ENCODE results near the gene ARHGEF16. TPM values are rescaled to one million over a fixed set of nuclear protein-coding genes. Genes with fewer than 3 reads are reported as not detected.

Gene ARHGEF16
- total and polyA plus RNA-seq, 11 donors = 0.31 to 1.4 (median 0.51) TPM

GRCh38 chr1:3409366-3410141, 44.9 kb upstream of the ARHGEF16 start:
- peaks cover 0 to 18% (median 0%) of the 10 kb centered on the region in 12 donors for H3K4me1 ChIP-seq
- 72 to 78% (median 73%) methylated on average over 18 to 19 of the region's 19 CpGs for WGBS, 4 donors
- no peak overlapping the region for H3K4me3 ChIP-seq
- DNase-seq (no peak), ATAC-seq (no peak)
- H3K9me3 ChIP-seq = no peaks in the 10 kb centered on the region
- TF ChIP-seq CTCF (IDR thresholded peaks at IDR 0.05) (no peak), POLR2A (IDR thresholded peaks at IDR 0.05) (no peak)
- no peaks in the 10 kb centered on the region for H3K27me3 ChIP-seq
- intact Hi-C loops (cut with DNase I) = loop anchor here in 8 of 10 donors (1.0 to 10.0 kb wide), 12 partner anchors 59 to 397 kb away; partner anchors contain the start of gene PRDM16 (in 1 of the 8)
- H3K27ac ChIP-seq = no peak overlapping the region
- peaks cover 0 to 19% (median 0%) of the 10 kb centered on the region in 9 donors for H3K36me3 ChIP-seq

GRCh38 chr1:3410142-3410925, 44.1 kb upstream of the ARHGEF16 start:
- peak; percentile 73 to 90 (median 81) for ATAC-seq
- H3K27me3 ChIP-seq = no peaks in the 10 kb centered on the region
- H3K9me3 ChIP-seq = no peaks in the 10 kb centered on the region
- intact Hi-C loops (cut with DNase I) = loop anchor here in 6 of 10 donors (1.0 to 10.0 kb wide), 9 partner anchors 60 to 398 kb away; partner anchors contain the start of gene PRDM16 (in 1 of the 6)
- peak overlapping the region in 1 of 12 donors; percentile 11 for H3K27ac ChIP-seq
- peak in 4 of 5 donors; percentile 64 to 78 (median 67) for DNase-seq
- TF ChIP-seq POLR2A (IDR thresholded peaks at IDR 0.05) (no peak), CTCF (IDR thresholded peaks at IDR 0.05) (peak; percentile 44 to 81 (median 70))
- peaks cover 0 to 26% (median 5%) of the 10 kb centered on the region in 12 donors for H3K4me1 ChIP-seq
- no peak overlapping the region for H3K4me3 ChIP-seq
- peaks cover 0 to 18% (median 0%) of the 10 kb centered on the region in 9 donors for H3K36me3 ChIP-seq
- 48 to 57% (median 53%) methylated on average over 17 to 21 of the region's 21 CpGs for WGBS, 4 donors

- peaks cover 0 to 6% (median under 1%) of the 10 kb centered on the region in 12 donors for H3K9me3 ChIP-seq
- intact Hi-C loops (cut with DNase I) = loop anchor here in 5 of 10 donors (2.0 to 10.0 kb wide), 7 partner anchors 85 to 399 kb away; partner anchors contain the start of gene PRDM16 (in 1 of the 5)
- TF ChIP-seq CTCF (IDR thresholded peaks at IDR 0.05) (no peak), POLR2A (IDR thresholded peaks at IDR 0.05) (no peak)
- H3K4me1 ChIP-seq = peaks cover 0 to 35% (median 11%) of the 10 kb centered on the region in 12 donors
- DNase-seq = no peak
- no peak for ATAC-seq
- no peak overlapping the region for H3K27ac ChIP-seq
- H3K36me3 ChIP-seq = peaks cover 0 to 14% (median 0%) of the 10 kb centered on the region in 9 donors
- no peak overlapping the region for H3K4me3 ChIP-seq
- WGBS, 4 donors = 86 to 93% (median 87%) methylated on average over 18 to 30 of the region's 30 CpGs
- H3K27me3 ChIP-seq = no peaks in the 10 kb centered on the region
Observed at GRCh38 chr1:3411806-3412205, 42.7 kb upstream of the ARHGEF16 start.

All from heart left ventricle (tissue), 16 donors.